IMR-90 (cell line): ENCODE measurements around the gene OTULINL.

Source experiments
- BHLHE40 ChIP-seq: fragments of 150-350 bp; IDR thresholded peaks from 2 replicates; pipeline ENCODE4 v1.6.1; 2016; ENCODE audit warnings: mild to moderate bottlenecking, low read depth, low read length
- CEBPB ChIP-seq: IDR thresholded peaks from 2 replicates; pipeline ENCODE4 v1.6.1; 2012; ENCODE audit warnings: low read depth, low read length, improper control_type of control experiment
- CHD1 ChIP-seq: IDR thresholded peaks from 2 replicates; pipeline ENCODE4 v1.6.1; 2012; ENCODE audit warnings: low read depth, low read length, improper control_type of control experiment
- FOS ChIP-seq: fragments of 150-350 bp; IDR thresholded peaks from 2 replicates; pipeline ENCODE4 v1.6.1; 2016; ENCODE audit warnings: low read depth, low read length
- MAFK ChIP-seq: IDR thresholded peaks from 2 replicates; pipeline ENCODE4 v1.6.1; 2012; ENCODE audit warnings: low read depth, low read length, improper control_type of control experiment
- MXI1 ChIP-seq: IDR thresholded peaks from 2 replicates; pipeline ENCODE4 v1.6.1; 2012; ENCODE audit warnings: low read depth, mild to moderate bottlenecking, low read length, moderate library complexity, borderline replicate concordance
- POLR2A ChIP-seq: IDR thresholded peaks from 2 replicates; pipeline ENCODE4 v1.6.1; 2012; ENCODE audit warnings: mild to moderate bottlenecking, low read depth, low read length
- RAD21 ChIP-seq: IDR thresholded peaks from 2 replicates; pipeline ENCODE4 v1.6.1; 2012; ENCODE audit warnings: low read length, improper control_type of control experiment
- RFX5 ChIP-seq: IDR thresholded peaks from 2 replicates; pipeline ENCODE4 v1.8.0; 2012; ENCODE audit warnings: low read depth, mild to moderate bottlenecking, low read length, moderate library complexity
- SMC3 ChIP-seq: fragments of 150-350 bp; IDR thresholded peaks from 2 replicates; pipeline ENCODE4 v1.6.1; 2016; ENCODE audit warnings: low read depth, mild to moderate bottlenecking, antibody characterized with exemption, low read length, moderate library complexity
- USF2 ChIP-seq: fragments of 150-350 bp; IDR thresholded peaks from 2 replicates; pipeline ENCODE4 v1.6.1; 2017; ENCODE audit warnings: mild to moderate bottlenecking, antibody characterized with exemption, low read length, low read depth
- TF ChIP-seq, protein P1 (sequence below): conservative IDR thresholded peaks from 2 replicates; pipeline ENCODE4 v1.5.1; 2012; ENCODE audit warnings: mild to moderate bottlenecking, low read depth, low read length, improper control_type of control experiment

- no peak for TF ChIP-seq MAFK
- TF ChIP-seq, protein P1, sequence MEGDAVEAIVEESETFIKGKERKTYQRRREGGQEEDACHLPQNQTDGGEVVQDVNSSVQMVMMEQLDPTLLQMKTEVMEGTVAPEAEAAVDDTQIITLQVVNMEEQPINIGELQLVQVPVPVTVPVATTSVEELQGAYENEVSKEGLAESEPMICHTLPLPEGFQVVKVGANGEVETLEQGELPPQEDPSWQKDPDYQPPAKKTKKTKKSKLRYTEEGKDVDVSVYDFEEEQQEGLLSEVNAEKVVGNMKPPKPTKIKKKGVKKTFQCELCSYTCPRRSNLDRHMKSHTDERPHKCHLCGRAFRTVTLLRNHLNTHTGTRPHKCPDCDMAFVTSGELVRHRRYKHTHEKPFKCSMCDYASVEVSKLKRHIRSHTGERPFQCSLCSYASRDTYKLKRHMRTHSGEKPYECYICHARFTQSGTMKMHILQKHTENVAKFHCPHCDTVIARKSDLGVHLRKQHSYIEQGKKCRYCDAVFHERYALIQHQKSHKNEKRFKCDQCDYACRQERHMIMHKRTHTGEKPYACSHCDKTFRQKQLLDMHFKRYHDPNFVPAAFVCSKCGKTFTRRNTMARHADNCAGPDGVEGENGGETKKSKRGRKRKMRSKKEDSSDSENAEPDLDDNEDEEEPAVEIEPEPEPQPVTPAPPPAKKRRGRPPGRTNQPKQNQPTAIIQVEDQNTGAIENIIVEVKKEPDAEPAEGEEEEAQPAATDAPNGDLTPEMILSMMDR, result no peak
- no peak for TF ChIP-seq BHLHE40
- TF ChIP-seq SMC3, result no peak
- TF ChIP-seq RAD21, result no peak
- TF ChIP-seq POLR2A, result no peak
- no peak for TF ChIP-seq MXI1
- no peak for TF ChIP-seq CEBPB
- no peak for TF ChIP-seq USF2
- no peak for TF ChIP-seq CHD1
- TF ChIP-seq RFX5, result no peak
- TF ChIP-seq FOS, result no peak
Observed at GRCh38 chr5:14617441-14617840, 35.8 kb downstream of the OTULINL start.
